Smooth muscle cell (in vitro differentiated cells): ENCODE data around the gene TPH2. TPM values are rescaled to one million over a fixed set of nuclear protein-coding genes. Genes with fewer than 3 reads are reported as not detected.

ENCODE experiments used
- DNase-seq: peaks from one replicate; lab custom pipeline; 2025; ENCODE audit not compliant: unreplicated experiment; lab: John Stamatoyannopoulos, UW
- H2AFZ ChIP-seq: fragments of 200-600 bp; sonication (generic); 2 replicates; pipeline ENCODE4 v1.6.0; 2016; ENCODE audit warnings: antibody characterized with exemption, low read depth, mild to moderate bottlenecking
- H3F3A ChIP-seq: fragments of 200-600 bp; sonication (generic); 2 replicates; pipeline ENCODE4 v1.6.0; 2017; ENCODE audit warnings: antibody characterized with exemption, low read depth
- H3K27ac ChIP-seq: fragments of 200-600 bp; sonication (generic); 2 replicates; pipeline ENCODE4 v1.5.1; 2016; ENCODE audit warnings: low read depth, mild to moderate bottlenecking
- H3K27me3 ChIP-seq: fragments of 200-600 bp; sonication (generic); 2 replicates; pipeline ENCODE4 v1.6.1; 2016; ENCODE audit warnings: low read depth, mild to moderate bottlenecking
- H3K36me3 ChIP-seq: fragments of 200-600 bp; sonication (generic); 2 replicates; pipeline ENCODE4 v1.5.1; 2016; ENCODE audit warnings: low read depth
- H3K4me1 ChIP-seq: fragments of 200-600 bp; sonication (generic); 2 replicates; pipeline ENCODE4 v1.5.1; 2016; ENCODE audit warnings: low read depth
- H3K4me2 ChIP-seq: fragments of 200-600 bp; sonication (generic); 2 replicates; pipeline ENCODE4 v1.6.0; 2016; ENCODE audit warnings: mild to moderate bottlenecking
- H3K4me3 ChIP-seq: fragments of 200-600 bp; sonication (generic); 2 replicates; pipeline ENCODE4 v1.5.1; 2016; ENCODE audit warnings: mild to moderate bottlenecking
- H3K79me2 ChIP-seq: fragments of 200-600 bp; sonication (generic); 2 replicates; pipeline ENCODE4 v1.6.0; 2016; ENCODE audit warnings: low read depth, mild to moderate bottlenecking
- H3K9ac ChIP-seq: fragments of 200-600 bp; sonication (generic); 2 replicates; pipeline ENCODE4 v1.6.0; 2016; ENCODE audit warnings: low read depth
- H3K9me3 ChIP-seq: fragments of 200-600 bp; sonication (generic); replicated peaks from 2 replicates; pipeline ENCODE4 v1.5.1; 2016; ENCODE audit warnings: low read depth
- H4K20me1 ChIP-seq: fragments of 200-600 bp; sonication (generic); 2 replicates; pipeline ENCODE4 v1.6.0; 2016; ENCODE audit warnings: low read depth
- CTCF ChIP-seq: fragments of 200-600 bp; sonication (generic); IDR thresholded peaks from 2 replicates; pipeline ENCODE4 v1.5.1; 2017; ENCODE audit warnings: borderline replicate concordance, mild to moderate bottlenecking, antibody characterized with exemption; ENCODE audit not compliant: insufficient read depth, poor library complexity, severe bottlenecking
- WGBS: methylation state at CpG from one replicate; pipeline ENCODE4 v1.1.7; 2016; ENCODE audit warnings: low lambda C conversion rate; 5-methylcytosine and 5-hydroxymethylcytosine counted together
- polyA plus RNA-seq: library from polyadenylated mRNA; unstranded; fragments of >200 nt; fragmentation: Nextera tagmentation; extraction: Ambion mirVana; gene quantifications from 2 replicates; pipeline ENCODE4 v1.2.1, GENCODE V29; 2016
- total RNA-seq: library from RNA; depleted of rRNA; stranded (reverse); fragments of >200 nt; gene quantifications from 2 replicates; pipeline ENCODE4 v1.2.3, GENCODE V29; 2014

TPH2 gene
- total and polyA plus RNA-seq, 2 experiments from 2014 or later, result not detected

- no peak overlapping the region for H2AFZ ChIP-seq
- no peaks in the 10 kb centered on the region for H3K36me3 ChIP-seq
- H3K4me2 ChIP-seq, result no peak overlapping the region
- H3K27me3 ChIP-seq, result no peaks in the 10 kb centered on the region
- no peaks in the 10 kb centered on the region for H3F3A ChIP-seq
- peaks cover 30% of the 10 kb centered on the region for H3K4me1 ChIP-seq
- H4K20me1 ChIP-seq, result no peaks in the 10 kb centered on the region
- H3K79me2 ChIP-seq, result no peaks in the 10 kb centered on the region
- no peak for TF ChIP-seq CTCF
- 75% methylated on average over 3 of the region's 3 CpGs for WGBS
- H3K4me3 ChIP-seq, result no peak overlapping the region
- DNase-seq, result no peak
- H3K9me3 ChIP-seq, result no peaks in the 10 kb centered on the region
- H3K27ac ChIP-seq, result no peak overlapping the region
- H3K9ac ChIP-seq, result no peak overlapping the region
Observed at GRCh38 chr12:71949646-71950045, 11.0 kb downstream of the TPH2 start.

GRCh38 chr12:71950404-71950803 is 11.8 kb downstream of the TPH2 start:
- Histone ChIP-seq H3K36me3 (no peaks in the 10 kb centered on the region), H3F3A (no peaks in the 10 kb centered on the region), H4K20me1 (no peaks in the 10 kb centered on the region), H3K9ac (no peak overlapping the region), H3K4me2 (no peak overlapping the region), H2AFZ (no peak overlapping the region), H3K79me2 (no peaks in the 10 kb centered on the region), H3K4me3 (no peak overlapping the region), H3K27ac (no peak overlapping the region), H3K4me1 (peaks cover 30% of the 10 kb centered on the region), H3K27me3 (no peaks in the 10 kb centered on the region), H3K9me3 (no peaks in the 10 kb centered on the region)
- WGBS, result 88% methylated on average over 4 of the region's 4 CpGs
- DNase-seq, result no peak
- no peak for TF ChIP-seq CTCF

GRCh38 chr12:71950819-71951218 is 12.2 kb downstream of the TPH2 start:
- Histone ChIP-seq H3K4me3 (no peak overlapping the region), H4K20me1 (no peaks in the 10 kb centered on the region), H3K27ac (no peak overlapping the region), H3K36me3 (no peaks in the 10 kb centered on the region), H3K9me3 (no peaks in the 10 kb centered on the region), H3K9ac (no peak overlapping the region), H2AFZ (no peak overlapping the region), H3K4me1 (peaks cover 30% of the 10 kb centered on the region), H3K4me2 (no peak overlapping the region), H3F3A (no peaks in the 10 kb centered on the region), H3K27me3 (no peaks in the 10 kb centered on the region), H3K79me2 (no peaks in the 10 kb centered on the region)
- DNase-seq, result no peak
- TF ChIP-seq CTCF, result no peak
- 91% methylated on average over 4 of the region's 4 CpGs for WGBS

- Histone ChIP-seq H3K4me1 (peaks cover 7% of the 10 kb centered on the region), H3F3A (no peaks in the 10 kb centered on the region), H2AFZ (no peak overlapping the region), H3K4me2 (no peak overlapping the region), H3K9ac (no peak overlapping the region), H3K27me3 (no peaks in the 10 kb centered on the region), H4K20me1 (no peaks in the 10 kb centered on the region), H3K79me2 (no peaks in the 10 kb centered on the region), H3K9me3 (no peaks in the 10 kb centered on the region), H3K27ac (no peak overlapping the region), H3K4me3 (no peak overlapping the region), H3K36me3 (no peaks in the 10 kb centered on the region)
- WGBS, result 83% methylated on average over 13 of the region's 13 CpGs
- no peak for DNase-seq
- TF ChIP-seq CTCF, result no peak
Observed at GRCh38 chr12:71954083-71954778, 15.6 kb downstream of the TPH2 start.
